ENCODE data around the gene CACHD1.
A peak's percentile ranks its signal among the peaks of the same experiment; 100 is the strongest.

The CACHD1 gene

GRCh38 chr1:64525116-64525686, 55.3 kb downstream of the CACHD1 start:
- DNase-seq = no peak

GRCh38 chr1:64526312-64526711, 56.4 kb downstream of the CACHD1 start:
- no peak for DNase-seq

GRCh38 chr1:64527165-64527564, 57.2 kb downstream of the CACHD1 start:
- no peak for DNase-seq

- DNase-seq = no peak
Measured at GRCh38 chr1:64527786-64528185, 57.9 kb downstream of the CACHD1 start.

- peak; percentile 45 for DNase-seq
Measured at GRCh38 chr1:64530969-64531692, 61.2 kb downstream of the CACHD1 start.

- no peak for DNase-seq
Measured at GRCh38 chr1:64532646-64533045, 62.7 kb downstream of the CACHD1 start.

GRCh38 chr1:64535938-64536835, 66.3 kb downstream of the CACHD1 start:
- peak; percentile 81 for DNase-seq

- DNase-seq = no peak
Measured at GRCh38 chr1:64536836-64537490, 67.0 kb downstream of the CACHD1 start.

GRCh38 chr1:64537942-64538341, 68.0 kb downstream of the CACHD1 start:
- peak; percentile 34 for DNase-seq

- no peak for DNase-seq
Measured at GRCh38 chr1:64538389-64538788, 68.5 kb downstream of the CACHD1 start.

- no peak for DNase-seq
Measured at GRCh38 chr1:64539289-64539688, 69.4 kb downstream of the CACHD1 start.

- DNase-seq = peak; percentile 68
Measured at GRCh38 chr1:64539781-64540218, 69.9 kb downstream of the CACHD1 start.

GRCh38 chr1:64540265-64540791, 70.4 kb downstream of the CACHD1 start:
- peak; percentile 32 for DNase-seq

GRCh38 chr1:64542118-64542517, 72.2 kb downstream of the CACHD1 start:
- DNase-seq = no peak

- no peak for DNase-seq
Measured at GRCh38 chr1:64543831-64544230, 73.9 kb downstream of the CACHD1 start.

- no peak for DNase-seq
Measured at GRCh38 chr1:64545118-64545843, 75.4 kb downstream of the CACHD1 start.

GRCh38 chr1:64546013-64546412, 76.1 kb downstream of the CACHD1 start:
- no peak for DNase-seq

- no peak for DNase-seq
Measured at GRCh38 chr1:64549464-64550239, 79.7 kb downstream of the CACHD1 start.

GRCh38 chr1:64550510-64550909, 80.6 kb downstream of the CACHD1 start:
- no peak for DNase-seq

GRCh38 chr1:64550946-64551605, 81.1 kb downstream of the CACHD1 start:
- no peak for DNase-seq

- no peak for DNase-seq
Measured at GRCh38 chr1:64553285-64553684, 83.4 kb downstream of the CACHD1 start.
